Lung (tissue), 12 donors: Measurements from ENCODE around the gene DLGAP4. TPM values are rescaled to one million over a fixed set of nuclear protein-coding genes. Genes with fewer than 3 reads are reported as not detected.

Source experiments
- ATAC-seq: fragments of 200-7000 bp; cut with Tn5 transposase; one replicate; pipeline ENCODE4 v1.9.1; 2020; ENCODE audit warnings: moderate number of reproducible peaks; ENCODE audit not compliant: insufficient read depth, low FRiP score
- DNase-seq, 3 donors: peaks; one replicate each; pipeline ENCODE4 v3.0.0-alpha.2; 2013 to 2017
- H3K27ac ChIP-seq, 2 donors: one replicate each; pipeline ENCODE4 v1.5.1; 2013; ENCODE audit warnings: mild to moderate bottlenecking in 2 of 2, moderate library complexity in 2 of 2, control low read depth in 1 of 2, inconsistent platforms in 1 of 2, low read depth in 1 of 2, low read length in 1 of 2
- H3K27me3 ChIP-seq, 3 donors: one replicate each; pipeline ENCODE4 v1.5.1; 2013; ENCODE audit warnings: low read length in 2 of 3; ENCODE audit not compliant: control insufficient read depth in 3 of 3, insufficient read depth in 3 of 3
- H3K36me3 ChIP-seq, 4 donors: one replicate each; pipeline ENCODE4 v1.5.1; 2013; ENCODE audit warnings: low read length in 4 of 4, mild to moderate bottlenecking in 1 of 4, moderate library complexity in 1 of 4; ENCODE audit not compliant: control insufficient read depth in 4 of 4, insufficient read depth in 4 of 4
- H3K4me1 ChIP-seq, 5 donors: one replicate each; pipeline ENCODE4 v1.5.1; 2013; ENCODE audit warnings: low read length in 5 of 5, mild to moderate bottlenecking in 2 of 5, moderate library complexity in 1 of 5; ENCODE audit not compliant: control insufficient read depth in 5 of 5, insufficient read depth in 5 of 5
- H3K4me3 ChIP-seq: one replicate; pipeline ENCODE4 v1.5.1; 2013; ENCODE audit warnings: mild to moderate bottlenecking, control low read depth, moderate library complexity
- H3K9ac ChIP-seq, 2 donors: one replicate each; pipeline ENCODE4 v1.5.1; 2013; ENCODE audit warnings: low read length in 2 of 2, control low read depth in 1 of 2; ENCODE audit not compliant: insufficient read depth in 1 of 2
- H3K9me3 ChIP-seq, 4 donors: one replicate each; pipeline ENCODE4 v1.5.1; 2013; ENCODE audit warnings: low read length in 3 of 4, mild to moderate bottlenecking in 1 of 4, moderate library complexity in 1 of 4; ENCODE audit not compliant: control insufficient read depth in 4 of 4, insufficient read depth in 3 of 4
- CTCF ChIP-seq: IDR thresholded peaks from 2 replicates; pipeline ENCODE4 v1.5.1; 2012; ENCODE audit warnings: mild to moderate bottlenecking; ENCODE audit errors: control extremely low read depth, extremely low read depth
- WGBS, 2 donors: extraction: QIAGEN DNeasy Blood & Tissue Kit; methylation state at CpG; one replicate each; pipeline ENCODE4 v1.1.7; 2013; 5-methylcytosine and 5-hydroxymethylcytosine counted together
- polyA plus RNA-seq, 2 donors: library from polyadenylated mRNA; stranded (reverse); fragments of 200-250 nt; gene quantifications; one replicate each; pipeline ENCODE4 v1.2.1, GENCODE V29; 2013
- total RNA-seq, 2 donors: library from RNA; depleted of rRNA in 1 of 2; stranded (reverse); fragments of >200 nt in 1 of 2; gene quantifications; one replicate each; pipeline ENCODE4 v1.2.1, GENCODE V29; 2014 to 2021
- donor health status: control.
- donor health status: control.
- donor health status: Bipolar disorder and iron deficiency.
- donor health status: healthy.
- donor health status: DM: yes; HTN: yes; CAD: no.

DLGAP4 gene
- total and polyA plus RNA-seq, 4 donors, result 34.6 to 67.6 (median 35.8) TPM

GRCh38 chr20:36285746-36286447, 20.2 kb upstream of the DLGAP4 start:
- ATAC-seq (no peak), DNase-seq (no peak)
- Histone ChIP-seq H3K27ac (no peak overlapping the region), H3K4me1 (no peaks in the 10 kb centered on the region), H3K36me3 (no peaks in the 10 kb centered on the region), H3K9ac (no peak overlapping the region), H3K9me3 (no peaks in the 10 kb centered on the region), H3K4me3 (no peak overlapping the region), H3K27me3 (peaks cover 0 to 4% (median 0%) of the 10 kb centered on the region in 3 donors)
- TF ChIP-seq CTCF, result no peak
- WGBS, 2 donors, result 82 to 88% methylated on average over 11 of the region's 11 CpGs

GRCh38 chr20:36297656-36298055, 8.5 kb upstream of the DLGAP4 start:
- Histone ChIP-seq H3K4me1 (no peaks in the 10 kb centered on the region), H3K27me3 (peaks cover 0 to 10% (median 10%) of the 10 kb centered on the region in 3 donors), H3K4me3 (no peak overlapping the region), H3K9me3 (no peaks in the 10 kb centered on the region), H3K36me3 (no peaks in the 10 kb centered on the region), H3K9ac (no peak overlapping the region), H3K27ac (no peak overlapping the region)
- ATAC-seq (no peak), DNase-seq (no peak)
- TF ChIP-seq CTCF, result no peak
- 58 to 73% methylated on average over 5 of the region's 5 CpGs for WGBS, 2 donors

- TF ChIP-seq CTCF, result no peak
- peaks cover 3 to 14% (median 13%) of the 10 kb centered on the region in 3 donors for H3K27me3 ChIP-seq
- H3K4me1 ChIP-seq, result no peaks in the 10 kb centered on the region
- H3K9me3 ChIP-seq, result peaks cover 0 to 1% (median 0%) of the 10 kb centered on the region in 4 donors
- H3K27ac ChIP-seq, result no peak overlapping the region
- H3K9ac ChIP-seq, result no peak overlapping the region
- ATAC-seq (no peak), DNase-seq (no peak)
- WGBS, 2 donors, result 74 to 90% methylated on average over 3 of the region's 3 CpGs
- no peaks in the 10 kb centered on the region for H3K36me3 ChIP-seq
- no peak overlapping the region for H3K4me3 ChIP-seq
Observed at GRCh38 chr20:36298061-36298460, 8.1 kb upstream of the DLGAP4 start.
